IMR-90 (cell line): ENCODE measurements around the gene PSPC1. TPM values are rescaled to one million over a fixed set of nuclear protein-coding genes. Genes with fewer than 3 reads are reported as not detected.

Experiments
- ATAC-seq: fragments of 200-7000 bp; cut with Tn5 transposase; 2 replicates; pipeline ENCODE4 v1.9.1; 2020; ENCODE audit warnings: low read depth, mild to moderate bottlenecking, moderate library complexity
- BruUV-seq: library from RNA; stranded (reverse); fragments of 400-500 nt; replicated peaks from 2 replicates; lab custom pipeline; 2021; lab: Mats Ljungman, UMichigan
- CTCF ChIA-PET: fragments of 300-600 bp; formaldehyde crosslinking; extraction: SDS; loops from one replicate; lab custom pipeline; 2021; ENCODE audit warnings: antibody characterized with exemption; lab: Yijun Ruan, JAX
- POLR2A ChIA-PET: fragments of 300-600 bp; sonication (Branson Sonifier 250); formaldehyde crosslinking; loops from one replicate; lab custom pipeline; 2022; ENCODE audit warnings: antibody characterized with exemption; ENCODE audit not compliant: unreplicated experiment; lab: Charles Lee
- DNase-seq: peaks from one replicate; pipeline ENCODE4 v3.0.0; 2013
- H2AFZ ChIP-seq: replicated peaks from 2 replicates; pipeline ENCODE3; 2013; ENCODE audit warnings: low read length, mild to moderate bottlenecking; ENCODE audit not compliant: poor library complexity
- H2AK5ac ChIP-seq: 2 replicates; pipeline ENCODE4 v1.6.1; 2013; ENCODE audit warnings: low read depth, low read length, inconsistent platforms
- H2AK9ac ChIP-seq: replicated peaks from 2 replicates; pipeline ENCODE3; 2013; ENCODE audit warnings: mild to moderate bottlenecking, low read depth, low read length, moderate library complexity; ENCODE audit not compliant: poor library complexity
- H2BK120ac ChIP-seq: 2 replicates; pipeline ENCODE4 v1.6.1; 2013; ENCODE audit warnings: low read depth, low read length, inconsistent platforms
- H2BK15ac ChIP-seq: 3 replicates; pipeline ENCODE4 v1.6.1; 2013; ENCODE audit warnings: low read depth, low read length, inconsistent platforms
- H2BK20ac ChIP-seq: 2 replicates; pipeline ENCODE4 v1.6.1; 2013; ENCODE audit warnings: low read depth, mild to moderate bottlenecking, inconsistent platforms, low read length, moderate library complexity
- H2BK5ac ChIP-seq: 2 replicates; pipeline ENCODE4 v1.6.1; 2013; ENCODE audit warnings: mild to moderate bottlenecking, low read depth, low read length, inconsistent platforms; ENCODE audit not compliant: poor library complexity, severe bottlenecking
- H3K14ac ChIP-seq: replicated peaks from 2 replicates; pipeline ENCODE4 v1.6.1; 2013; ENCODE audit warnings: low read depth, low read length, inconsistent platforms
- H3K18ac ChIP-seq: 2 replicates; pipeline ENCODE4 v1.6.1; 2013; ENCODE audit warnings: low read depth, low read length, control low read depth
- H3K23ac ChIP-seq: 2 replicates; pipeline ENCODE4 v1.6.1; 2013; ENCODE audit warnings: low read depth, low read length, inconsistent platforms
- H3K27ac ChIP-seq: 2 replicates; pipeline ENCODE4 v1.5.1; 2013; ENCODE audit warnings: mild to moderate bottlenecking, control low read depth, low read length; ENCODE audit not compliant: insufficient read depth
- H3K27me3 ChIP-seq: 2 replicates; pipeline ENCODE4 v1.6.1; 2013; ENCODE audit warnings: low read length; ENCODE audit not compliant: control insufficient read depth, insufficient read depth
- H3K36me3 ChIP-seq: 2 replicates; pipeline ENCODE4 v1.6.1; 2013; ENCODE audit warnings: low read length, mixed read lengths; ENCODE audit not compliant: control insufficient read depth, insufficient read depth
- H3K4ac ChIP-seq: 2 replicates; pipeline ENCODE4 v1.6.1; 2013; ENCODE audit warnings: low read depth, low read length, inconsistent platforms
- H3K4me1 ChIP-seq: 2 replicates; pipeline ENCODE4 v1.6.1; 2013; ENCODE audit warnings: low read length, mixed read lengths; ENCODE audit not compliant: control insufficient read depth, insufficient read depth
- H3K4me2 ChIP-seq: 2 replicates; pipeline ENCODE4 v1.6.1; 2013; ENCODE audit warnings: low read depth, mild to moderate bottlenecking, control low read depth, low read length, moderate library complexity
- H3K4me3 ChIP-seq: 2 replicates; pipeline ENCODE4 v1.5.1; 2013; ENCODE audit warnings: low read depth, mild to moderate bottlenecking, control low read depth, low read length, moderate library complexity; ENCODE audit not compliant: insufficient read depth
- H3K56ac ChIP-seq: 2 replicates; pipeline ENCODE4 v1.6.1; 2013; ENCODE audit warnings: low read length, inconsistent platforms; ENCODE audit not compliant: insufficient read depth; ENCODE audit errors: extremely low read depth
- H3K79me1 ChIP-seq, 2 experiments: 2 replicates each; pipeline ENCODE4 v1.6.1; 2013; ENCODE audit warnings: low read length in 2 of 2, inconsistent platforms in 1 of 2, low read depth in 1 of 2
- H3K9ac ChIP-seq: 2 replicates; pipeline ENCODE4 v1.6.1; 2013; ENCODE audit warnings: low read depth, low read length, control low read depth
- H3K9me1 ChIP-seq: 2 replicates; pipeline ENCODE4 v1.6.1; 2013; ENCODE audit warnings: low read length, inconsistent platforms; ENCODE audit not compliant: insufficient read depth
- H3K9me3 ChIP-seq: 2 replicates; pipeline ENCODE4 v1.6.1; 2013; ENCODE audit warnings: low read length; ENCODE audit not compliant: control insufficient read depth, insufficient read depth
- H4K20me1 ChIP-seq: 2 replicates; pipeline ENCODE4 v1.6.1; 2013; ENCODE audit warnings: low read length, inconsistent platforms; ENCODE audit not compliant: insufficient read depth
- H4K5ac ChIP-seq: 2 replicates; pipeline ENCODE4 v1.6.1; 2013; ENCODE audit warnings: mild to moderate bottlenecking, low read depth, low read length, control low read depth
- H4K8ac ChIP-seq, 2 experiments: 2 replicates each; pipeline ENCODE4 v1.6.1; 2013; ENCODE audit warnings: low read depth in 2 of 2, low read length in 2 of 2, control low read depth in 1 of 2, inconsistent platforms in 1 of 2
- H4K91ac ChIP-seq: 2 replicates; pipeline ENCODE4 v1.6.1; 2013; ENCODE audit warnings: low read depth, low read length, inconsistent platforms; ENCODE audit not compliant: insufficient read depth
- BHLHE40 ChIP-seq: fragments of 150-350 bp; IDR thresholded peaks from 2 replicates; pipeline ENCODE4 v1.6.1; 2016; ENCODE audit warnings: mild to moderate bottlenecking, low read depth, low read length
- CEBPB ChIP-seq: IDR thresholded peaks from 2 replicates; pipeline ENCODE4 v1.6.1; 2012; ENCODE audit warnings: low read depth, low read length, improper control_type of control experiment
- CHD1 ChIP-seq: IDR thresholded peaks from 2 replicates; pipeline ENCODE4 v1.6.1; 2012; ENCODE audit warnings: low read depth, low read length, improper control_type of control experiment
- CTCF ChIP-seq: conservative IDR thresholded peaks from 2 replicates; pipeline ENCODE4 v1.5.1; 2012; ENCODE audit warnings: mild to moderate bottlenecking, low read depth, low read length, improper control_type of control experiment
- ELK1 ChIP-seq: fragments of 150-350 bp; IDR thresholded peaks from 2 replicates; pipeline ENCODE4 v1.6.1; 2016; ENCODE audit warnings: low read depth, mild to moderate bottlenecking, low read length, moderate library complexity, borderline replicate concordance
- FOS ChIP-seq: fragments of 150-350 bp; IDR thresholded peaks from 2 replicates; pipeline ENCODE4 v1.6.1; 2016; ENCODE audit warnings: low read depth, low read length
- MAFK ChIP-seq: IDR thresholded peaks from 2 replicates; pipeline ENCODE4 v1.6.1; 2012; ENCODE audit warnings: low read depth, low read length, improper control_type of control experiment
- MAZ ChIP-seq: IDR thresholded peaks from 2 replicates; pipeline ENCODE4 v1.6.1; 2012; ENCODE audit warnings: low read depth, mild to moderate bottlenecking, low read length, improper control_type of control experiment, moderate library complexity, borderline replicate concordance
- MXI1 ChIP-seq: IDR thresholded peaks from 2 replicates; pipeline ENCODE4 v1.6.1; 2012; ENCODE audit warnings: low read depth, mild to moderate bottlenecking, low read length, moderate library complexity, borderline replicate concordance
- NFE2L2 ChIP-seq: fragments of 150-350 bp; IDR thresholded peaks from 2 replicates; pipeline ENCODE4 v1.6.1; 2016; ENCODE audit warnings: low read depth, mild to moderate bottlenecking, low read length
- POLR2A ChIP-seq: IDR thresholded peaks from 2 replicates; pipeline ENCODE4 v1.6.1; 2012; ENCODE audit warnings: mild to moderate bottlenecking, low read depth, low read length
- RAD21 ChIP-seq: IDR thresholded peaks from 2 replicates; pipeline ENCODE4 v1.6.1; 2012; ENCODE audit warnings: low read length, improper control_type of control experiment
- RCOR1 ChIP-seq: IDR thresholded peaks from 2 replicates; pipeline ENCODE4 v1.6.1; 2012; ENCODE audit warnings: mild to moderate bottlenecking, low read length, improper control_type of control experiment; ENCODE audit not compliant: insufficient replicate concordance
- RFX5 ChIP-seq: IDR thresholded peaks from 2 replicates; pipeline ENCODE4 v1.8.0; 2012; ENCODE audit warnings: low read depth, mild to moderate bottlenecking, low read length, moderate library complexity
- SMC3 ChIP-seq: fragments of 150-350 bp; IDR thresholded peaks from 2 replicates; pipeline ENCODE4 v1.6.1; 2016; ENCODE audit warnings: low read depth, mild to moderate bottlenecking, antibody characterized with exemption, low read length, moderate library complexity
- WGBS, 2 experiments: methylation state at CpG; one replicate each; pipeline versions ENCODE4 v1.1.5 to v1.1.7; 2013; ENCODE audit warnings: missing lambda C conversion rate in 2 of 2; ENCODE audit not compliant: insufficient read length in 1 of 2; ENCODE audit errors: extremely low coverage in 2 of 2; 5-methylcytosine and 5-hydroxymethylcytosine counted together
- dilution Hi-C: fragments of 300-500 bp; cut with HindIII; formaldehyde crosslinking; loops from one replicate; pipeline ENCODE4 v1.14.3; 2018; ENCODE audit warnings: low sequenced_read_pairs; ENCODE audit not compliant: unreplicated experiment
- in situ Hi-C: fragments of 300-500 bp; cut with MboI; formaldehyde crosslinking; loops from 3 replicates; pipeline ENCODE4 v1.14.3; 2019; ENCODE audit warnings: low sequenced_read_pairs, inconsistent platforms, mixed read lengths
- intact Hi-C: fragments of 100-400 bp; cut with micrococcal nuclease; formaldehyde crosslinking; loops from 2 replicates; pipeline ENCODE4 v1.10.0; 2022
- polyA plus RNA-seq, 3 experiments: library from polyadenylated mRNA; depleted of rRNA; stranded (reverse); fragments of >200 nt; gene quantifications; 2 replicates each; pipeline ENCODE4 v1.2.3, GENCODE V29; 2012; ENCODE audit warnings: low replicate concordance in 1 of 3
- total RNA-seq: library from RNA; depleted of rRNA; stranded (reverse); fragments of >200 nt; gene quantifications from 2 replicates; pipeline ENCODE4 v1.2.3, GENCODE V29; 2012
- TF ChIP-seq, protein P1 (sequence below): fragments of 150-350 bp; IDR thresholded peaks from 2 replicates; pipeline ENCODE4 v1.6.1; 2017; ENCODE audit warnings: mild to moderate bottlenecking, antibody characterized with exemption, low read length, low read depth

PSPC1 gene
- total and polyA plus RNA-seq, 2 of the 4 experiments (the other 2 are of a cell fraction): 38.3 to 39.8 TPM

DNA sequence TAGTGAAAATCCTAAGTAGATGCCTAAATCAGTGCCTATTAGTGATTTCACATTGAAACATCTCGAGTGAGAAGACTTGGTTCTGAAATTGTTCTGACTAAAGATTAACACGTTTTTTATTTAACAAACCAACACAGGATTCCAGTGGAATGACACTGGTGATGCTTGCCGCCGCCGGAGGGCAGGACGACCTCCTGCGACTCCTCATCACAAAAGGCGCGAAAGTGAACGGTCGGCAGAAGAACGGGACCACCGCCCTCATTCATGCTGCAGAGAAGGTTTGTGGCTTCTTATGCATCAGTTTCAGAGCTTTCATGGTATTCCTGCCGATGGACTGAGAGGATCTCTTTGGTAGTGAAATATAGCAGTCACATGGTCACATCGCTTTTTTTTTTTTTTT lies 121.2 kb downstream of the PSPC1 start:
- no peak overlapping the region for H3K23ac ChIP-seq
- H2BK15ac ChIP-seq: no peak overlapping the region
- 93% methylated on average over 8 of the region's 15 CpGs; no CpG with 5 or more reads in 1 of the 2 experiments for WGBS, 2 experiments
- DNase-seq: no peak
- no peaks in the 10 kb centered on the region; the same call in 1 of the 2 replicates for H4K20me1 ChIP-seq
- no peak overlapping the region for H3K14ac ChIP-seq
- peaks cover 48% of the 10 kb centered on the region for H3K36me3 ChIP-seq
- no peak overlapping the region for H3K4me2 ChIP-seq
- POLR2A ChIA-PET: no interaction called here
- H2BK20ac ChIP-seq: no peak overlapping the region
- no peak overlapping the region for H3K56ac ChIP-seq
- H3K18ac ChIP-seq: no peak overlapping the region
- no peak overlapping the region for H2AK9ac ChIP-seq
- H2AFZ ChIP-seq: no peak overlapping the region
- in situ Hi-C loops (loop anchor here (25.0 kb wide), 1 partner anchor 326 kb away; no protein-coding TSS in a partner anchor), dilution Hi-C loops (no loop called here), intact Hi-C loops (no loop called here)
- no peak overlapping the region for H4K91ac ChIP-seq
- BruUV-seq: no TSS peak
- no peak overlapping the region for H4K8ac ChIP-seq
- no peak overlapping the region for H3K4me3 ChIP-seq
- peaks cover 4% of the 10 kb centered on the region; the same call in 1 of the 2 replicates for H3K9me1 ChIP-seq
- peaks cover 3 to 8% of the 10 kb centered on the region in 2 experiments; a peak in 2 of 4 replicates for H3K79me1 ChIP-seq
- no peak overlapping the region for H2BK5ac ChIP-seq
- TF ChIP-seq FOS: no peak
- no peak for TF ChIP-seq MAZ
- no peak for TF ChIP-seq CTCF
- TF ChIP-seq POLR2A: no peak
- no peak for TF ChIP-seq SMC3
- TF ChIP-seq MAFK: no peak
- no peak for TF ChIP-seq BHLHE40
- no peak for TF ChIP-seq CEBPB
- no peak for TF ChIP-seq RFX5
- TF ChIP-seq, protein P1, sequence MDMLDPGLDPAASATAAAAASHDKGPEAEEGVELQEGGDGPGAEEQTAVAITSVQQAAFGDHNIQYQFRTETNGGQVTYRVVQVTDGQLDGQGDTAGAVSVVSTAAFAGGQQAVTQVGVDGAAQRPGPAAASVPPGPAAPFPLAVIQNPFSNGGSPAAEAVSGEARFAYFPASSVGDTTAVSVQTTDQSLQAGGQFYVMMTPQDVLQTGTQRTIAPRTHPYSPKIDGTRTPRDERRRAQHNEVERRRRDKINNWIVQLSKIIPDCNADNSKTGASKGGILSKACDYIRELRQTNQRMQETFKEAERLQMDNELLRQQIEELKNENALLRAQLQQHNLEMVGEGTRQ: no peak
- TF ChIP-seq NFE2L2: no peak
- TF ChIP-seq MXI1: no peak
- no peak for TF ChIP-seq RCOR1
- no peak for TF ChIP-seq ELK1
- no peak for TF ChIP-seq CHD1
- TF ChIP-seq RAD21: no peak
- no peak overlapping the region for H3K4ac ChIP-seq
- H3K9me3 ChIP-seq: no peaks in the 10 kb centered on the region
- H3K9ac ChIP-seq: no peak overlapping the region
- no peaks in the 10 kb centered on the region for H3K4me1 ChIP-seq
- CTCF ChIA-PET: interaction anchor here (0.6 kb wide), 2 partner anchors 19 to 702 kb away, joined by 3 to 4 read pairs; no protein-coding TSS in a partner anchor
- no peak overlapping the region for H2BK120ac ChIP-seq
- no peak overlapping the region for H2AK5ac ChIP-seq
- H4K5ac ChIP-seq: no peak overlapping the region
- ATAC-seq: no peak
- no peaks in the 10 kb centered on the region for H3K27me3 ChIP-seq
- H3K27ac ChIP-seq: no peak overlapping the region
